ENCODE measurements around the gene KIAA1671.

GRCh38 chr22:24964441-24964840 lies 11.9 kb downstream of the KIAA1671 start:
- no peak for TF ChIP-seq CTCF (optimal IDR thresholded peaks at IDR 0.05 in 1 of 3, IDR thresholded peaks at IDR 0.05 in 1 of 3, conservative IDR thresholded peaks at IDR 0.05 in 1 of 3; ENCODE audit: extremely low read depth in 1 of 3, insufficient read depth in 2 of 3, low read length in 3 of 3)
- TF ChIP-seq EZH2 (IDR thresholded peaks at IDR 0.05; ENCODE audit: low read length), result no peak

Measured in keratinocyte (primary cell).